Chondrocyte (in vitro differentiated cells): Measurements from ENCODE around the gene IL1RAPL1. TPM values are rescaled to one million over a fixed set of nuclear protein-coding genes. Genes with fewer than 3 reads are reported as not detected.

Experiments
- DNase-seq: peaks from one replicate; pipeline ENCODE4 v3.0.0; 2021; ENCODE audit warnings: mixed read lengths, low spot score
- H3K27ac Mint-ChIP-seq: one replicate; pipeline ENCODE4 v1.8.0; 2021; ENCODE audit warnings: mild to moderate bottlenecking, moderate library complexity, mixed read lengths; ENCODE audit not compliant: unreplicated experiment
- H3K27me3 Mint-ChIP-seq: 2 replicates; pipeline ENCODE4 v1.8.0; 2021; ENCODE audit warnings: low read depth, mixed read lengths
- H3K36me3 Mint-ChIP-seq: 2 replicates; pipeline ENCODE4 v1.8.0; 2021; ENCODE audit warnings: low read depth, mixed read lengths
- H3K4me1 Mint-ChIP-seq: 2 replicates; pipeline ENCODE4 v1.8.0; 2021; ENCODE audit warnings: low read depth, mild to moderate bottlenecking, mixed read lengths
- H3K4me3 Mint-ChIP-seq: one replicate; pipeline ENCODE4 v1.8.0; 2021; ENCODE audit warnings: mild to moderate bottlenecking, moderate library complexity, mixed read lengths; ENCODE audit not compliant: unreplicated experiment
- H3K9me3 Mint-ChIP-seq: 2 replicates; pipeline ENCODE4 v1.8.0; 2021; ENCODE audit warnings: low read depth, mixed read lengths
- total RNA-seq: library from RNA; stranded (reverse); gene quantifications from 3 replicates; pipeline ENCODE4 v1.2.1, GENCODE V29; 2021
- TF ChIP-seq, protein P1 (sequence below): fragments of 200-600 bp; sonication (generic); IDR thresholded peaks from 2 replicates; pipeline ENCODE4 v1.5.0; 2021; ENCODE audit warnings: antibody characterized with exemption, mild to moderate bottlenecking, moderate library complexity

Gene IL1RAPL1
- total RNA-seq, 1 donor from 2014 or later: not detected

DNA sequence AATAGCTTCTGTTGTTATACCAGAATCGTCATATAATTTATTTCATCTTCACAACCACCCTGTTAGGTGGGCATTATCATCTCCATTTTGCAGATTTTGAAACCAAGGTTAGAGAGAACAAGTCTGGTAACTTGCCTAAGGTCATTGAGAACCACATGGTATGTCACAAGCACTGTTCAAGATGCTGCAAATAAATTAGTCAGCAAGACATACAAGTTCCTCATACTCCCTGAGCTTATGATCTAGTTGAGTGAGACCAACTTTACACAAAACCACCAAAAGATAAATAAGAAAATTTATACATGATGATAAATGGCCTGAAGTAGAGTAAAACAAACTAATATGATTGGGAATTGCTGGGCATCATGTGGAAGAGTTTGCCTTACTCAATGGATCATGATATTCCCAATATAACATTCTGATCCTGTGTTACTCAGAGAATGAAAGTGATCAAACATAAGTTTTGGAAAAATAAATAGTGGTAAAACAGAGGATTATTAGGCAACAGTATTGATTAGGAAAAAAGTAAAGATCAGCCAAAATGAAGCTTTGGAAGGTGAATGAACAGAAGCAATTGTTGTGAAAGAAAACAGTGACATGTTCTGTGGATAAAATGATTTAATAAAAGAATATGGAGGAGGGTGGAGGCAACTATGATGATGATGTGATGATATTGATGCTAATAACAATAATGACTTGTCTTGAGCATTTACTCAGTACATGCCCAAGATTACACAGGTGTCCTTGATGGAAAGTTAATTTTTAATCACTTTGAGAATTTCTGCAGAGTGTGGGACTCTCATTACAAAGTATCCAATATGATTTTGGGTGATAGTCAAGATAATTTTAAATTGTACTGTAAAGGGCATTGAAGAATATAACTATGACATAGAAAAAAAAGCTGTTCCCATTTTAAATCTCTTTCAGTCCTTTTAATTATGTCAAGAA, 34.1 kb upstream of the IL1RAPL1 start:
- peaks cover 17% of the 10 kb centered on the region for H3K9me3 Mint-ChIP-seq
- no peak for DNase-seq
- no peaks in the 10 kb centered on the region for H3K27me3 Mint-ChIP-seq
- TF ChIP-seq, protein P1, sequence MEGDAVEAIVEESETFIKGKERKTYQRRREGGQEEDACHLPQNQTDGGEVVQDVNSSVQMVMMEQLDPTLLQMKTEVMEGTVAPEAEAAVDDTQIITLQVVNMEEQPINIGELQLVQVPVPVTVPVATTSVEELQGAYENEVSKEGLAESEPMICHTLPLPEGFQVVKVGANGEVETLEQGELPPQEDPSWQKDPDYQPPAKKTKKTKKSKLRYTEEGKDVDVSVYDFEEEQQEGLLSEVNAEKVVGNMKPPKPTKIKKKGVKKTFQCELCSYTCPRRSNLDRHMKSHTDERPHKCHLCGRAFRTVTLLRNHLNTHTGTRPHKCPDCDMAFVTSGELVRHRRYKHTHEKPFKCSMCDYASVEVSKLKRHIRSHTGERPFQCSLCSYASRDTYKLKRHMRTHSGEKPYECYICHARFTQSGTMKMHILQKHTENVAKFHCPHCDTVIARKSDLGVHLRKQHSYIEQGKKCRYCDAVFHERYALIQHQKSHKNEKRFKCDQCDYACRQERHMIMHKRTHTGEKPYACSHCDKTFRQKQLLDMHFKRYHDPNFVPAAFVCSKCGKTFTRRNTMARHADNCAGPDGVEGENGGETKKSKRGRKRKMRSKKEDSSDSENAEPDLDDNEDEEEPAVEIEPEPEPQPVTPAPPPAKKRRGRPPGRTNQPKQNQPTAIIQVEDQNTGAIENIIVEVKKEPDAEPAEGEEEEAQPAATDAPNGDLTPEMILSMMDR: no peak
- no peaks in the 10 kb centered on the region for H3K36me3 Mint-ChIP-seq
- no peak overlapping the region for H3K27ac Mint-ChIP-seq
- no peak overlapping the region for H3K4me3 Mint-ChIP-seq
- H3K4me1 Mint-ChIP-seq: no peaks in the 10 kb centered on the region

DNA sequence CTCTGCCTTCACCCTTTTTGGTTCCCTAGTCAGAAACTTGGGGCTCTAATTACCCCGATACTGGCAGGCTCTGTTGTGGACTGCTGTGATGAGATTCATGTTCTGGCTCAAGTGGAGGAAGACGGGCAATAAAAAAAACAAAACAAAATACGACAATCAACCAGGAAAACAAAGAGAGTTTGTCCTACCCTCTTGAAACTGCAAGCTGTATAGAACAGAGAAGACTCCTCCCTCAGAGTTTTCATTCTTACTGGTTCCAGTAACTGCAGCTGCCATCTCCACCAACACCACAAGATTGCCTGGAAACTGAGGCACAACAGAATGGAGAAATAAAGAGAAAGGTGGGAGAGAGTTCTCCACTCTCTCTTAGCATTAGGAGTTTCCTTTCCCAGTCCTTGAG, 11.1 kb upstream of the IL1RAPL1 start:
- no peak overlapping the region for H3K4me3 Mint-ChIP-seq
- H3K27me3 Mint-ChIP-seq: no peaks in the 10 kb centered on the region
- no peaks in the 10 kb centered on the region for H3K4me1 Mint-ChIP-seq
- no peaks in the 10 kb centered on the region for H3K36me3 Mint-ChIP-seq
- no peaks in the 10 kb centered on the region for H3K9me3 Mint-ChIP-seq
- TF ChIP-seq, protein P1: no peak
- no peak overlapping the region for H3K27ac Mint-ChIP-seq
- no peak for DNase-seq

DNA sequence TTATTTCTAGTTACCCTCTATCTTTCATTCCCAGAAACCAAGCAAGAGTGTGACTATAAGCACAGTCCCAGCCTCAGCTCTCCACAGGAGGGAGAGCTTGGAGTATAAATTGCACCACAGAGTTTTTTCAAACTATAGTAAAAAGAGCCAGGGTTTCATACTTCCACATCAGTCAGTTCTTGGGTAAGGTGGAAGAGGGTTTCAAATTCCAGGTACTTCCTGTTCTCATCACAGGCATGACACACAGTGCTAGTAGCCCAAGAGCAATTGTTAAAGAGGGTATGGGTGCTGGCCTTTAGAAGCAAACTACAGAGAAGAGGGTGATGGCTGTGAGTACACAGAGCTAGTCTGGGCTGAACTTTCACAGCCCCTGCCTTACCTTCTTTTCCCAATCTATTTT, 5.7 kb upstream of the IL1RAPL1 start:
- no peak overlapping the region for H3K4me3 Mint-ChIP-seq
- peaks cover 14% of the 10 kb centered on the region for H3K27me3 Mint-ChIP-seq
- no peak for DNase-seq
- no peaks in the 10 kb centered on the region for H3K36me3 Mint-ChIP-seq
- TF ChIP-seq, protein P1: no peak
- H3K27ac Mint-ChIP-seq: no peak overlapping the region
- H3K9me3 Mint-ChIP-seq: no peaks in the 10 kb centered on the region
- H3K4me1 Mint-ChIP-seq: no peaks in the 10 kb centered on the region

DNA sequence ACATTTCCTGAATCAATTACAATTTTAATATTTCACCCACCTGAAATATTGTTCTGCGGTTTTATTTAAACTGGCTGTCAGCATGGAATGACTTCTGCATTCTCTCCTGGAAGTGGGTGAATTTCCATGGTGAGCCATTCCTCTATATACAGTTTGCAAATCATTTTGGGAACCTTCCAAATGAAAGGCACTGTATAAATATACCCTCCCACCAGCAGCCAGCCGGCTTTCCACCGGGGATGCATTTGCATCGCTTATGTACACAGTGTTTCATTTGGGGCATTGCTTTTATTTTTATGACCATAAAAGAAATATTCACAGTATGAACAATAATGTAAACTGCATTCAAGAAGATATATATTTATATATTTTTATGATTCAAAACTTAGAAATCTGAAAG, 4.7 kb upstream of the IL1RAPL1 start:
- H3K4me3 Mint-ChIP-seq: no peak overlapping the region

DNA sequence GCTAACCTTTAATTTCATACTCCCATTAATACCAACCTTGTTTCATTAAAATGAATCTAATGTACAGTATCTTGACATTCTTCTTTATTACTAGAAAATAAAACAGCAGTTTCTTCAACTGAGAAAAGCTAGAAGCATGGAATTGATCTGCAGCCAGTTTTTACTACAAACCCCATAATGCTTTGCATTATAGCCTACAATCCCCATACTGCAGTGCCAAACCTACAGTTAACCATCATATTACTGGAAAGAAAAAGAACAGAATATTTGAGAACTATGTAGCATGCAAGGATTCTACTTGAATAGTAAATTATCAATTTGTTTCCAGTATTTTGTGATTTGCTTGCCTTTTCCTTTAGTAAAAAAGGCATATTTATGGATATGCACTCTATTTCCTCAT, 3.2 kb upstream of the IL1RAPL1 start:
- Mint-ChIP-seq H3K27me3 (peaks cover 14% of the 10 kb centered on the region), H3K27ac (no peak overlapping the region), H3K4me1 (no peaks in the 10 kb centered on the region), H3K36me3 (no peaks in the 10 kb centered on the region), H3K9me3 (no peaks in the 10 kb centered on the region), H3K4me3 (no peak overlapping the region)
- DNase-seq: no peak
- TF ChIP-seq, protein P1: no peak

More for the DNA sequence above, 4.7 kb upstream of the IL1RAPL1 start:
- Mint-ChIP-seq H3K27ac (no peak overlapping the region), H3K4me1 (no peaks in the 10 kb centered on the region), H3K36me3 (no peaks in the 10 kb centered on the region), H3K9me3 (no peaks in the 10 kb centered on the region), H3K27me3 (peaks cover 14% of the 10 kb centered on the region)
- TF ChIP-seq, protein P1: no peak
- DNase-seq: no peak
